ENCODE data around the gene ACSS1.
"Not testable (repeated sequence)": the region's sequence is repeated elsewhere in the genome, so short reads cannot be mapped to it uniquely, and the experiment has no call there.

Gene ACSS1

DNA sequence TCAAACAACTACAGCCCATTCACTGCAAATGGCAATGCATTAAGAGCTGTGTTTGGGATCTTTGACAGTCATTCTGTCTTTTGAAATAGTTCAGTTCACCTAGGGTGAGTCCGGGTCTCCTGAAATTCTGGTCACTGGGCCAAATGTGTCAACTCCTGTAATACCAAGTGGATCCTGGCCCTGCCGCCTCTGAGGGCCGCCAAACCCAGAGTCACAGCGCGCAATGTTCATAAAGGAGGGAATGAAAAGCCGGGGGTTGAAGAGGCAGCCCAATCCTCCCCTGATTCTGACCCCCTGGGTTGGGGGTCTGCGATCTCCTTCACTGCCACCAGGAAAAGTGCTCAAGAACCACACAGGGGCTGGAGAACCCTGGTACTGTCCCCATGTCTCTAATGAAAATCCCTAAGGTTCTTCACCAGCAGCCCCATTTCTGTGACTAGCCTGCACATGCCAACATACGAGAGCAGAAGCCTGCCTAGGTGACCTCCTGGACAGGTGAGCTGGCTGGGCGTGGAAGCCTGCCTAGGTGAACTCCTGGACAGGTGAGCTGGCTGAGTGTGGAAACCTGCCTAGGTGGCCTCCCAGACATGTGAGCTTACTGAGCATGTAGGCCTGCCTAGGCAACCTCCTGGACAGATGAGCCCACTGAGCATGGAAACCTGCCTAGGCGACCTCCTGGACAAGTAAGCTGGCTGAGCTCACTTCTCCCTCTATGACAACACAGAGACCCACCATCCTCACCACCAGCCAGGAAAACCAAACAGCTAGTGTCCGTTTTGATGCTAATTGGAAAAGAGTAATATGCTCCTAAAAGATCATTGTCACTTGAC is 49.3 kb downstream of the ACSS1 start:
- DNase-seq, result no peak

DNA sequence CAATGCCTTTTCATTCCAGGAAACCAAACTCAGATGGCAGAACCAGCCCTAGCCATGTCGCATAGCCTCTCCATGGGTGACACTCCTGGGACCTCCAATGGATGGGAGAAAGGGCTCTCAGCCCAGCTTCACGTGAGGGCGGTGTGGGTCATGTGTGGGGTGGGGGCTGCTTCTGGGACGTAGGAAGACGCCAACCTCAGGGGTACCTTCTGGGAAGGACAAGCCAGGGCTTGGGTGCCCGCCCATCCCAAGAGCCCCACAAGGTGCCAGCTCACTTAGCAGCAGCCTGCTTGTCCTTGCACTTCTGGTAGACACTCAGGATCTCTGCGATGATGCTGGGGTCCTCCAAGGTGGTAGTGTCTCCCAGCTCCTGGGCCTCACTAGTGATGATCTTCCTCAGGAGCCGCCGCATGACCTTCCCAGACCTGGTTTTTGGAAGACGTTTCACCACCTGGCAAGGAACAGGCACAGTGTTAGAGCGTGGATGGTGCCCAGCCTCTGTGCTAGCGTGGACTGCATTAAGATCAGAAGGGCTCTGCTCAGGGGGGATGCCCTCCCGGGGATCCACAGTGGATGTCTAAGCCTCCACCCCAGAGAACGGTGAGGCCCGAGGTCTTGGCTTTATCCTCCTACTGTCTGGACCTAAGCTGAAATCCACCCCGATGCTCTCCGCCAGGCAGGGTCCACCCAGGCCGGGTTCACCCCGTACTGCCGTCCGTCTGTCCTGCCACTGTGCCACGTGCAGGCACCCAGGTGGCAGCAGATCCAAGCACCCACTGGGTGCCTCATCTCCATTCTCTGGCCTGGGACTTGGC is 50.2 kb downstream of the ACSS1 start:
- DNase-seq, result no peak

DNA sequence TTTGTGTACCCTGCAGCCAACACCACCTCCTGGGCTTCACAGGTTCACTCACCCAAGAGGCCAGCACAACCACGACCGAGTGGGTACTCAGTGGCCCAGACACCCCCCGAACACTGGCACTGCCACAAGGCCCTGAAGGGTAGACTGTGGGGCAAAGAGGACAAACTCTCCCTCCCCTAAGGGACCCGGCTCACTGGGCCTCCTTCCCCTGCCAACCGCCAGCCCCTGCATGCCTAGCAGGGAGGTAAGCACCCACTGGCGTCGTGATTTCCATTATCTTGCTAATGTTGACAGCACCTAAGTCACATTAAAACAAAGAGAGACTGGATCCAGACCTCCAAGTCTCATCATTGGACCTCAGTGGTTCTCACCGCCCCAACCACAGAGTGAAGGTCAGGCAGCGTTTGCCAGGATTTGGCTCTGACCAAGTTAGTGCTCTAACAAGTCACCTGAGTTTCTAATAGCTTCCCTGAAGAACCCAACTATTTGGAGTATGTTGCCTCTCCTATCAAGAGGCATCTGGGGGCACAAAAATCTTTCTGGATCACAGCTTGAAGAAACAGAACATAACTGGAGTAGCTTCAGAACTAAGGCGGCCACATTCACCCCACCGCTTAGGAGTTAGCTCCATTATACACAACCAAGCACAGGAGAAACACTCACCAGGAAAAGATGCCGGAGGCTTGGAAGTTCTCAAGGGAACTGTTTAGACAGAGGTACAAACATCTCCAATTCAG is 51.3 kb downstream of the ACSS1 start:
- no peak for DNase-seq

DNA sequence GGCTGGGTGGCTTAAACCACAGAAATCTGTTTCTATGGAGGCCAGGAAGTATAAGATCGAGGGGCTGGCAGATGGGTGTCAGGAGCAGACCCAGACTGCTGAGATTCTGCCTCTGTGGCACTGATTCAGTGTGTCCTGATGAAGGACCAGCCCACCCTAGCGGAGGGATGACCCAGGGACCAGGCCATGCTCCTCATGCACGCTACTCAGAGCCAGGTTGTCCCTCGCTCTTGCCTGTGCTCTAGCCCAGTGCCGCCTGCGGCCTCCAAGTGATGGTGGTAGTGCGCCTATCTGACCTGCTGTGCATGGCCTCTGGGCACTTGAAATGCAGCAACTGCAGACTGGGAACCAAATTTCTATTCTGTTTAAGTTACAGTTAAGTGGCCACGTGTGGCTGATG is 52.3 kb downstream of the ACSS1 start:
- DNase-seq, result no peak

DNA sequence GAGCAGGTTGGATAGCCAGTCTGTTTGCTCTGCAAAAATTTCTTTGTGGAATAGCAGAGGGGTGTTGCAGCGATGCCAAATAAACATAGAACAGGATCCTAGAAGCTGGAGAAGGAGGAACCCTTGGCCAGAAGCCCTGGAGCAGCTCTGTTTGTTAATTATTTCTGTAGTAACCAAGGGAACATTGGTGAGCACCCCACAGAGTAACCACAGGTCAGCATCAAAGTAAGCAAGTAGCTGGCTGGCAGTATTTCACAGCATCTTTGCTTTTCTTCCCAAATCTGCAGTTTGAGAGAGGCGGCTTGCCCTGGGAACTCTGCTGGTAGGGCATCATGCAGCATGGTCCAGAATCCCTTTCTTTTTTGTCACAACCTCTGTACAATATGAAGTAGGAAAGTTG is 52.7 kb downstream of the ACSS1 start:
- no peak for DNase-seq

DNA sequence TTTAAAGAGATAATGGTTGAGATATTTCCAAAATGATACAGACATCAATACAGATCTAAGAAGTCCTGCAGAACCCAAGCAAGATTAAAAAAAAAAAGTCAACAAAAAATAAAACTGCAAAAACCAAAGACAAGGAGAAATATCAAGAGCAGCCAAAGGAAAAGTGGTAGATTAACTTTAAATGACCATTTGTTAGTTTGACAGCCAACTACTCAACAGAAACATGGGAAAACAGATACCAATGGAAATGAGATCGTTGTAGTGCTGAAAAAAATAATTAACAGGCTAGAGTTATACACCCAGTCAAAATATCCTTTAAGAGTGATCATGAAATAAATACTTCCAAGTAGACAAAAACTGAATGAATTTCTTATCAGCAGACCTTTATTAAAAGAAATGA is 54.9 kb downstream of the ACSS1 start:
- DNase-seq, result no peak

DNA sequence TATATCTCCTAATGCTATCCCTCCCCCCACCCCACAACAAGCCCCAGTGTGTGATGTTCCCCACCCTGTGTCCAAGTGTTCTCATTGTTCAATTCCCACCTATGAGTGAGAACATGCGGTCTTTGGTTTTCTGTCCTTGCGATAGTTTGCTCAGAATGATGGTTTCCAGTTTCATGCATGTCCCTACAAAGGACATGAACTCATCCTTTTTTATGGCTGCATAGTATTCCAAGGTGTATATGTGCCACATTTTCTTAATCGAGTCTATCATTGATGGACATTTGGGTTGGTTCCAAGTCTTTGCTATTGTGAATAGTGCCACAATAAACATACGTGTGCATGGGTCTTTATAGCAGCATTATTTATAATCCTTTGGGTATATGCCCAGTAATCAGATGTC is 56.6 kb downstream of the ACSS1 start:
- DNase-seq, result not testable (repeated sequence)

DNA sequence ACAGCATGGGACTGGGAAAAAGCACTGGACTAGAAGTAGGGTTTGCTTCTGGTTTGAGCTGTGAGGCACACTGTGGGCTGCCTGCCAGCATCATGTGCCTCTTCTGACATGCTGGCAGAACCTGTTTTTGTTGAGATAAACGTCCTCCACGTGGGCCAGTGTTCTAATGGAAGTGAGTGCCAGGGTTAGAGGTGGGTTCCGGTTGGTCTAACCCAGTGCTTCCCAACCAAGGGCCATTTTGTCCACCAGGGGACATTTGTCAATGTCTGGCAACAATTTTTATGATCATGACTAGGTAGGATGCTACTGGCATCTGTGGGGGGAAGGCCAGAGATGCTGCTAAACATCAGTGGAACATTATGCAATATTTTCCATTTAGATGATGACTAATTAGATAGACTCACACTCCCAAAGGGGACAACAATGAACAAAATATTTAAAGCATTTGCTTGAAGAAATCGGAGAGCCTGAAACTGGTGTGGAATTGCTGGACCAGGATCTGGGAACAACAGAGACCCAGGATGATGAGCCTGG is 57.6 kb downstream of the ACSS1 start:
- DNase-seq, result no peak

DNA sequence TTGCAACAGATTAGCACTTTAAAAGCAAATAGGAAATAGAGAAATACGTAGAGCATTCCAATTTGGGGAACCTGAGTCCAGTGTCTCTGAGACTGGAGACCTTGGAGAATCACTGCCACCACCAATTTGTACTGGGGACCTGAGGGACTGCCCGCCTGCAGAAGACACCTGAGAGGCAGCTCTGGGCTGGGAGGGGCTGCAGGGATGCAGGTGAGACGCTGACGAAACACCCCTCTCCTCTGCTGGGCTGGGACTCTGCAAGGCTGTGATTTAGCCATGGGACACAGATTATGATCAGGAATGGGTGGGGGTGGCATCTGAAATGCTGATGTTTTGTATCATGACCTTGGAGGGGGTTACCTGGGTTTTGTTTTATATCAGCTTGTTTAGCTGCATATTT is 58.4 kb downstream of the ACSS1 start:
- no peak for DNase-seq

DNA sequence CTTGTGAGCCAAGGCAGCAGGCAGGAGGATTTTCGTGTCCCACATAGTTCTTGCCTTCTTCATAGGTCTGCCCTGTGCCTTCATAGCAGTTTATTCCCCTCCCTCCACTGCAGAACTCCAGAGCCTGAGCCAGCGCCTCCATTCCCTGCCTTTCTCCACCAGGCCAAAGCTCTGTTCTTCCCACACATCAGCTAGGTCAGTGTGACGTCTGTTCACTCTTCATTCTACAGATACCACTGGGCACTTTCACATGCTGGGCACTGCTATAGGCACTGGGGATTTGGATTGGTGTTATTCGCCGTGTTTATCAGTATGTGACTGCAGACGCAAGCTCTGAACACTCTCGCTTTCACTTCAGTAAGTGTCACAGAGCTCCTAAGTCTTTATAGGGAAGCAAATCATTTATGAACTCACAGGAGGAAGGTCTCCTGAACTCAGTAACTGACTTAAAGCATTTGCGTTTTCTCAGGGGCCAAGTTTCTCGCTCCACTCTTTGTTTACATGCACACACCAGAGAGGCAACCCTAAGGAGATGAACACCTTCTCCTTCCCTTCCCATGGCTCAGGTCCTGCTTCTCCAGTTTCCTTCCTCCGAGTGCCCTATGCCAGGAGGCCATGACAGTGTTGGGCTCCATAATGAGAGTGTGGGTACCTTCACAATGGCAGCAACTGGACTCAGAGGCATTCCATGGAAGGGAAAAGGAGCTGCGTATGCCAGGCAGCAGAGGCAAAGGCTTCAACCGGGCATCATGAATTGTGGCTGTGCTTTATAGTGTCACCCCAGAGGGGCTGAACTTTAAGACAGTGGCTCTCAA is 59.1 kb downstream of the ACSS1 start:
- no peak for DNase-seq

DNA sequence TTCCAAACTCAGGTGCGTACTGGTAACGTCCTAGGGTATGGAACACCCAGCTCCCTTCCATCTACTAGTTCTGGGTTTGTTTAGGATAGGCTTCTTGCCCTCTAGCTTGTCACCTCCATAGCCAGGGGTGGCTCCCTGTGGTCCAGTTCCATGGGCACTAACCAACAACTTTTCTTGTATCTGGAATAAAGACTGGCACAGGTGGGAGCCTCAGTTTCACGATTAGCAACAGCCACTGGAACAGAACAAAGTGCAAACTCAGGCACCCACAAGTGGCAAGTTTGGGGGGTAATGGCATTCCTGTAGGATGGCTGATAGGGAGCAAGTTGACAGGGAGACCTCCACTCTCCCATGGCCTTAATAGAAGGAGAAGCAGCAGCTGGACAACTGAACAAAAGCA is 59.8 kb downstream of the ACSS1 start:
- no peak for DNase-seq

DNA sequence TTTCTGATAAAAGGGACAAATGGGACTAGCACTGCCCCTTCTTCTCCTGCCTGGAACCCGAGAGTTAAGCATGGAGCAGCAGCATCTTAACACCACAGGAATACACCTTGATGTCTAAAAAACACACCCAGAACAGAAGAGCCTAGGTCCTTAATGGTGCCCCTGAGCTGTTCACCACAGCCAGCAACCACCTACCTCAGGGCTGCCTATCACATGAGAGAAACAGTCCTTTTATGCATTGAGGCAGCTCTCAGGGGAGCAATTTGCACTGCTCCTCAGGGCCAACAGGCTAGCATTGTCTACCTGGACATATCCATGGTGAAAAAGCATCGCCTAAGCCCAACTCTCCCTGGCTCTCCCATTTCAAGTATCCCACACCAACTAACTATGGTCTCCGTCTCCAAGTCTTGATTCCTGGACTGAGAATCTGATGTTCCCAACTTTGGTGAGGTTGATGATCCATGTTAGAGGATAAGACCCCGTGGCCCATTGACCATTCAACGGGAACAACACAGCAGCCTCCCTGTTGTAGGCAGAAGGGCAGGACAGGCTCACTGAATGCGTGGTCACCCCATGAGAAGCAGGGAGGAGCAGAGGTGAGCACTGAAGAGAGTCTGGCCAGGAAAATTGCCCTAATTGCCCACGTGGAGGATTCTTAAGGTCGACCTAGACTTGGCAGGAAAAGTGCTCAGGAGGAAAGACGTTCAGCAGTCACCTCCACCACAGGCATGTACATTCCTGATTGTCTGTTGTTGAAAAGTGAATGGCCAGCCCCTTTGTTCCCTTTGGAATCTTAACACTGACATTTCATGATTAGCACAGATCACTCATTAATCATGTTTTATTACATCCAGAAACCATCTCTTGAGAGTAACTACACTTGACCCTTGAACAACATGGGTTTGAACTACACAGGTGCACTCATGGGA is 61.2 kb downstream of the ACSS1 start:
- no peak for DNase-seq

DNA sequence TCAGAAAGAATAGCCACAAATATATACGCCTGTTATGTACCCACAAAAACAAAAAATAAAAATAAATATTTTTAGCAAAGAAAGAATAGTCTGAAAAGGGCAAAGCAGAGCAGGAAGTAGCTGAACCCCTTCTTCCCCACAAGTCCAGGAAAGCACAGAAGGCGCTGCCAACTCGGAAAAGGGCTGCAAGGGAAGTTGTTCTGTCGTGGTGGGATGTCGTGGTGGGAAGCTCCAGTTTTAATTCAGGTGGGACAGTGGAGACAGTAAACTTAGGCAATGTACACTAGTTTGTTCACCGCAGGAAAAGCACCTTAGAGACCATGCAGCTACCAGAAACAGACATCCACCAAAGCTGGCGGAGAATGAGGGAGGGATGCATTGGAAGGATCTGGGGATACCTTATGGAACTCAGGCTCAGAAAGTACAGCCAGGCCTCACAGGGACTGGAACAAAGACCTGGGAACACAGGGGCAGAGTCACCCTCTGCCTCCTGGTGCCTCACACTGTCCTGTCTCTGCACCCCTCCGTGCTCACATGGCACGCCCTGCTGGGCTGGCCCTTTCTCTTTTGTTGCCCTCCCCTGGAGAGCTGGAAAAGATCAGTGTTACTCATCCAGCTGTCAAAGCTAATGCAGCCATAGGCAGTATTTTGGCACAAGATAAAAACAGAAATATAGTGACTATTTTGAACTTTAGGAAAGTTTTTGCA is 62.0 kb downstream of the ACSS1 start:
- no peak for DNase-seq

DNA sequence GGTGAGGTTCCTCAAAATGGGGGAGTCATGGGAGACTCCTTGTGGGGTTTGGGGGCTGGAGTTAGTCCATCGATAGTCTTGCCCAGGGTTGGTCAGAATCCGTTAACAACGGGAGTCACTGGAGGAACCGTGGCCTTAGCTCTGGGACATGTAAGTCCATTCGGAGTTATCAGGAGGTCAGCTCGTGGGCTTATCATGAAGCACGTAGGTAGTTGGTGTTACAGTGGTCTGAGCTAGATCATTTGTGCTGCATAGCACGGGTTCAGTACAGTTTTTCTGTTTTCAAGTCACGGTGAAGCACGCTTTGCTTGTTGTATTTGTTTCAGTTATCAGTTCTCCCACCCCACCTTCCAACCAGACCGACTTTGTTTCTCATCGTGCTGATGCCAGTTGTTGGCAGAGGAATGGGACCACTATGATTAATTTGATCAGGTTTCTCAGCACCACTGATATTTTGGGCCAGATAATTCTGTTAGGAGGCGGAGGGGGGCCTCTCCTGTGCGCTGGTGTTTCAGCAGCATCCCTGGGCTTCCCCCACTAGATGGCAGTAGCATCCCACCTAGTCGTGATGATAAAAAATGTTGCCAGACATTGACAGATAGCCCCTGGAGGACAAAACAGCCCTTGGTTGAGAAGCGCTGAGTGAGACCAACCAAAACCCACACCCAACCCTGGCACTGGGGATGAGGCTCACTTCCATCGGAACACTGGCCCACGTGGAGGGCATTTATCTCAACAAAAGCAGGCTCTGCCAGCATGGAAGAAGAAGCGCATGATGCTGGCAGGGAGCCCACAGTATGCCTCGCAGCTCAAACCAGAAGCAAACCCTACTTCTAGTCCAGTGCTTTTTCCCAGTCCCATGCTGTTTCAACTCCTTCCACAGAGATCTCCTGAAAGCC is 63.2 kb downstream of the ACSS1 start:
- DNase-seq, result peak; percentile 89

DNA sequence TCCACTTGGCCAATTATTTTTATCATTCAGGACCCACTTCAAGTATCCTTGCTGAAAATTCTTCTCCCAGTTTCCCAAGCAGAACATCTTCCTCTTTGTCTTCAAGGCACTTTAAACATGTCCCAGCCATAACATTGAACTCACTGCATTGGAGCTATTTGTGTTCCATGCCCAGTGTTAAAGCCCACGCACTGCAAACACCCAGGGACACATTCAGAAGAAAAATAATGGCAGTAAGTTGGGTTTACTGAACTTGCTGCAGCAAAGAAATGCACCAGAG is 63.8 kb downstream of the ACSS1 start:
- no peak for DNase-seq

DNA sequence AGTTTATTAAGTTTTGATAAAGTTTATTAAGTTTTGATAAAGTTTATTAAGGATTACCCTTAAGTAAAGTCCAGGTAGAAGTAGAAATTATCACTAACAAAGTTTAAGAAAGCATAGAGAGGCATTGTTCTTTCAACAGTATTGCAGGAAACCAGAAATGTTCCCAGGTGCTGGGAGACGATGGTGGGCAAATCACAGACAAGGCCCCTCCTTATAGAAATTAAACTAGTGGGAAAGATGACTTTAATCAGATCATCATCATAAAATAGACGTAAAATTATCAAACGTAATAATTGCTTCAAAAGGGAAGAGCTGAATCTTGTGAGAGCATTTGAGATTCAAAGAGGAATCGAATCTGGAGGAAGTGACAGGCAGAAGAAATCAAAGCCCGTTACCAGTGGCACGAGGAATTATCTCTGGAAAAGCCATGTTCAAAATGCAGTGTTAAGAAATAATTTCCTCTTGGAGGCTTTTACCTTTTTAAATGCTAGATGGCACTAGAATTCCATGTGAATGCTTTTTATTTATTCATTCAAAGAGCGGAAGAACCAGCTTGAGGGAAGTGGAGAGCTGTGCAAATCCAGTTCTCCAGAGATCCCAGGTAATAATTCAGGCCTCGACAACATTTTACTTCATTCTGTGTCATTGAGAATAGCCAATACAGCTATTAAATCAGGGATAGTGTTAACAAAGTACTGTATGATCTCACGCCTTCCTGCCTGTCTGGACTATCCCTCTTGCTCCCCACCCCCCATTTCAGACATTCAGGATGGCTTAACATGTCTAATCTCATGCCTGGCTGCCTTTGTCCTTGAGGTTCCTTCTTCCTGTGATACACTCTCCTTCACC is 64.4 kb downstream of the ACSS1 start:
- DNase-seq, result no peak

DNA sequence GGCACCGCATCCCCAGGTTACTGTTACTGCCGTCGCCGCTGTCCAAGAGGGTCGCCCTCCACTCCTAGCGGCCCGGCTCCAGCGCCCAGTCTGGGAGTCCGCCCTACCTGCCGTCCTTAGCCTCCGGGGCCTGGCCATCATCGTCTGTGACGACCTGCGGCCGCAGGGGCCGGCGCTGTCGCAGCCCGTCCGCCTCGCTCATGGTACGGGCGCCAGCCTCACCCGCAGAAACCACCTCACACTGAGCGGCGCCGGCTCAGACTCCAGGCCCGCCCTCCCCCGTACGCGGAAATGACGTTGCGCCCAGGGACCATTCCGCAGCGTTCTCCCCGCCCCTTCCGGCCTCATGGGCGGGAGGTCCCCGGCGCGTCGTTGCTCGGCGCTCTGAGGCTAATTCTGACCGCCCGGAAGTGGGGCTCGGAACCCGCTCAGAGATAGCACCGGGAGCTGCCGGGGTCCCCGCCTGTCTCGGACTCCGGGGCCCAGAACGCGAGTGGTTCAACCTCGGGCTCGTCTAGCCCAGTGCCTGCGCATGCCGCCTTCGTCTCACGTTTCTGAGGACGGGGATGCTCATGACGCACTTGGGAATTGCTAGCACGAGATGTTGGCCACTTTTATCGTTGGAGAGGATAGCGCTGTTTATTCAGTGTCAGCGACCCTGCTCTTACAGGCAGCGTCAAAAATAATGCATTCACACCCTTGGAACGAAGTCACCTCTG is 65.3 kb downstream of the ACSS1 start, which contains the start of gene APMAP:
Gene APMAP (minus strand): TSS at position 265 of the 719 bp plus-strand sequence. CDS start 63 bp downstream, at position 202.
- DNase-seq, result peak; percentile 96
